Inflammatory macrophage (primary cell): Measurements from ENCODE around the gene TRPV2.
"Not testable (repeated sequence)": the region's sequence is repeated elsewhere in the genome, so short reads cannot be mapped to it uniquely, and the experiment has no call there.

Experiments used
- DNase-seq, 2 donors: peaks; one replicate each; pipeline ENCODE4 v3.0.0-alpha.2; 2020 to 2022
- total RNA-seq, 18 experiments: gene quantifications; one replicate each; lab custom pipeline; 2026; ENCODE audit warnings: mixed read lengths in 6 of 18, inconsistent platforms in 2 of 18; lab: John Stamatoyannopoulos, UW

Gene TRPV2, protein sequence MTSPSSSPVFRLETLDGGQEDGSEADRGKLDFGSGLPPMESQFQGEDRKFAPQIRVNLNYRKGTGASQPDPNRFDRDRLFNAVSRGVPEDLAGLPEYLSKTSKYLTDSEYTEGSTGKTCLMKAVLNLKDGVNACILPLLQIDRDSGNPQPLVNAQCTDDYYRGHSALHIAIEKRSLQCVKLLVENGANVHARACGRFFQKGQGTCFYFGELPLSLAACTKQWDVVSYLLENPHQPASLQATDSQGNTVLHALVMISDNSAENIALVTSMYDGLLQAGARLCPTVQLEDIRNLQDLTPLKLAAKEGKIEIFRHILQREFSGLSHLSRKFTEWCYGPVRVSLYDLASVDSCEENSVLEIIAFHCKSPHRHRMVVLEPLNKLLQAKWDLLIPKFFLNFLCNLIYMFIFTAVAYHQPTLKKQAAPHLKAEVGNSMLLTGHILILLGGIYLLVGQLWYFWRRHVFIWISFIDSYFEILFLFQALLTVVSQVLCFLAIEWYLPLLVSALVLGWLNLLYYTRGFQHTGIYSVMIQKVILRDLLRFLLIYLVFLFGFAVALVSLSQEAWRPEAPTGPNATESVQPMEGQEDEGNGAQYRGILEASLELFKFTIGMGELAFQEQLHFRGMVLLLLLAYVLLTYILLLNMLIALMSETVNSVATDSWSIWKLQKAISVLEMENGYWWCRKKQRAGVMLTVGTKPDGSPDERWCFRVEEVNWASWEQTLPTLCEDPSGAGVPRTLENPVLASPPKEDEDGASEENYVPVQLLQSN
- total RNA-seq: 283 to 967 (median 426) reads per million in 18 experiments

DNA sequence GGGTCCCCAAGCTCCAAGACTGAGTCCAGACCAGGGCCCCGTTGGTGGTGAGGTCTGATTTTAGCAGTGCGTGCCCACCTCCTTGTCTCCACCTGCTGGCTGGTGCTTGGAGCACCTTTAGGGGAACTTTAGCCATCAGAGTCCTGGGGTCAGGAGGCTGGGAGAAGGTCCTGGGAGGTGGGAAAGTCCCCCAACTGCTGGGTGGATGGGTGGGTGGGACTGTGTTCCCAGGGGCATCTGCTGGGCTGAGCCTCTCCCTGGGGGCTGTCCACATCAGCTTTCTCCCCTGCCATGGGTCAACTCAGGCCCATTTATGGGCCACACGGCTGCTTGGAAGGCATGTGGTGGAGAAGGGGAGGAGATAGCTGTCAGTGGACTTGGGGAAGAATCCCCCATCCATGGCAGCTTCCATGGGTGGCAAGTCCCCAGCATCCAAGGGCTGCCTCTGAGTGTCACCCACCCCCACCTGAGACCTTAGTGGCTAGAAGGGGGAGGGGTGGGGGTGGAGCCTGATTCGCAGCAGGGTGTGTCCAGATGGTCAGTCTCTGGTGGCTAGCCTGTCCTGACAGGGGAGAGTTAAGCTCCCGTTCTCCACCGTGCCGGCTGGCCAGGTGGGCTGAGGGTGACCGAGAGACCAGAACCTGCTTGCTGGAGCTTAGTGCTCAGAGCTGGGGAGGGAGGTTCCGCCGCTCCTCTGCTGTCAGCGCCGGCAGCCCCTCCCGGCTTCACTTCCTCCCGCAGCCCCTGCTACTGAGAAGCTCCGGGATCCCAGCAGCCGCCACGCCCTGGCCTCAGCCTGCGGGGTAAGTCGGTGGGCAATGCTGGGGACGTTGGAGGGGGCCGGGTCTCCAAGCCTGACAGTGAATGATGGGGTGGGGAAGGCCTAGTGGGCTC, at the start of gene TRPV2:
TRPV2 (plus strand) TSS at position 541 of the 894 bp plus-strand sequence. CDS start 2,098 bp downstream, outside the sequence.
- peak; percentile 32 to 54 for DNase-seq

DNA sequence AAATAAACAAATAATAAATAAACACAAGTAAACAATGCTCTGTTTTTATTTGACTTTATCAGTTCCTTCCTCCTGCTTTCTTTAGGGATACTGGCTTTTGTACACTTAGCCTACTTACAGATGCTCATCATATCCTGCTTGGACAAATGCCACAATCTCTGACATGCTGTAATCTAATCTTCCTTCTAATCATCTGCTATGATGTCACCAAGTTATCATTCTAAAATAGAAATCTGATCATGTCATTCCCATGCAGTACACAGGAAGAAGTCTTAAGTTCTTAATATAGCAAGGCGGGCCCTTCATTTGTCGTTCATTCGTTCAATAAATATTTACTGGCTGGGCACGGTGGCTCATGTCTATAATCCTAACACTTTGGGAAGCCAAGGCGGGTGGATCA, 43.6 kb upstream of the TRPV2 start:
- peak; percentile 53 to 73 for DNase-seq

DNA sequence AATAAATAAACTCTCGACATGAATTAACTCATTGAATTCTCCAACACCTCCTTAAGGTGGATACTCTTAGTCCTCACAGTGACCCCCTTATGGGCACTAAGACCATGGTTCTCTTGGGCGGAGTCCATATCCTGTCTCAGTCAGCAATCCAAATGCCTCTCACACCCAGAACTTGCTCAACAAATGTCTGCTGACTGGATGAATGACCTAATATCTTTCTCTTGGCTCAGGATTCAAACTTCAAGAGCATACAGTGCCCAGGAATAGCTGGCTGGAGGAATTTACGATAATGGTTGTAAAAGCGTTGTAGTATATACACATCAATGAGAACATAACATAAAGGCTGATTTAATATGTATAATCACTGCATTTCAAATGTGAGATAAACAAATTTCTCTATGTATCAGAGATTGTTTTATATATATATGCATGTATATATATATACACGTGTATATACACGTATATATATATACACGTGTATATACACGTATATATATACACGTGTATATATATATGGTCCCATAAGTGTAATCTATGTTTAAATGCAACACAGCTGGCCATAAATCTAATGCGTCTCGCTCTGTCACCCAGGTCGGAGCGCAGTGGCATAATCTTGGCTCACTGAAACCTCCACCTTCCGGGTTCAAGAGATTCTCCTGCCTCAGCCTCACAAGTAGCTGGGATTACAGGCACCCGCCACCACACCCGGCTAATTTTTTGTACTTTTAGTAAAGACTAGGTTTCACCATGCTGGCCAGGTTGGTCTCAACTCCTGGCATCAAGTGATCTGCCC, 41.0 kb upstream of the TRPV2 start:
- DNase-seq: peak; percentile 76 to 80

DNA sequence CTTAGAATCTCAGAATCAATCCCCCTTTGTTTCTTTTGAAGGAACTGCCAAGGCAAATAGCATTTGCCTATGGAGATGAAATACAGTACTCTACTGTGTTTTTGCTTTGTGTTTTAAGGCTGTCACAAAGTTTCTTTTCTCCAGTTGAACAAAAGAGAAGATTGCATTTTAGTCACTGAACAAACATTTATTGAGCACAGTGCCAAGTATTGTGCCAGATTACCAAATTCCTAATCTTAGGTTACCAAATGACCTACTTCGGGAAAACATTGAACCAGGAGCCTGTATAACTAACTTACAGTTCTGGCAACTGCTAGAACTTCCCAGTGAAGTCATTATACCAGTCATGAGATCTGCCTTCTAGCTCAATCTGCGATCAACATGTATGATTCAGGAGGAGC, 37.4 kb upstream of the TRPV2 start:
- DNase-seq: no peak

DNA sequence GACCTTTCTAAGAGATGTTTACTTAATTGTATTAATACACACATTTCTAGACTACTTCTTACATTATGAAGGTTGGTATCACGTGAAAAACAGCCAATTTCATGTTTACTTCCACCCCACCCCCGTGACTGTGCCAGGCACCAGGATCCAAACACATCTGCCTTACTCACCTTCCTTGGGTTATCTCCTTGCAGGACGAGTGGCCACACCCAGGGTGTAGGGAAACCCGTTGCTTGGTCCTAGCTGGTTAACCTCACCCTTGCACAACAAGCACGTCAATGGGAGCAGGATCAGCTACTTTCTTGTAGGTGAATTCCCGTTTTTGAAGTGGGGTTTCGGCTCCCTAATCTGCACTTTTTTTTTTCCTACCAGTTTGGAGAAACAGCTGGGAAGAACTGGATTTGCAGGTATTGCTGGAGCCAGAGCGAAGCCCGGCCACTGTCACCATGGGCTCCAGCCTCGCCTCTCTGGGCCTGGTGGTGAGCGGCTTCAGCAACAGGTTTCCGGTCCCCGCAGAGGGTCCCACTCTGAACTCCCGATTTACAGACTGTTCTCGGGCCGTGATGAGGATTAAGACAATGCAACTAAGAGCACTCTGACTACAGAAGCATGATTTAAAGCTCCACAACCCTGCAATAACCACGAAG, 36.6 kb upstream of the TRPV2 start:
- no peak for DNase-seq

DNA sequence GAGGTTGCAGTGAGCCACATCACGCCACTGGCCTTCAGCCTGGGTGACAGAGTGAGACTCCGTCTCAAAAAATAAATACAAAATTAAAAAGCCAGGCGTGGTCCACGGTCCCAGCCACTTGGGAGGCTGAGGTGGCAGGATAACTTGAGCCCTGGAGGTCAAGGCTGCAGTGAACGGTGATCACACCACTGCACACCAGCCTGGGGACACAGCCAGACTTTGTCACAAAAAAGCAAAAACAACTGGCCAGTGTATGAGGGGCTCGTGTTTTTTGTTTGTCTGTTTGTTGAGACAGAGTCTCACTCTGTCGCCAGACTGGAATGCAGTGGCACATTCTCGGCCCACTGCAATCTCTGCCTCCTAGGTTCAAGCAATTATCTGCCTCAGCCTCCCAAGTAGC, 35.7 kb upstream of the TRPV2 start:
- no peak for DNase-seq

DNA sequence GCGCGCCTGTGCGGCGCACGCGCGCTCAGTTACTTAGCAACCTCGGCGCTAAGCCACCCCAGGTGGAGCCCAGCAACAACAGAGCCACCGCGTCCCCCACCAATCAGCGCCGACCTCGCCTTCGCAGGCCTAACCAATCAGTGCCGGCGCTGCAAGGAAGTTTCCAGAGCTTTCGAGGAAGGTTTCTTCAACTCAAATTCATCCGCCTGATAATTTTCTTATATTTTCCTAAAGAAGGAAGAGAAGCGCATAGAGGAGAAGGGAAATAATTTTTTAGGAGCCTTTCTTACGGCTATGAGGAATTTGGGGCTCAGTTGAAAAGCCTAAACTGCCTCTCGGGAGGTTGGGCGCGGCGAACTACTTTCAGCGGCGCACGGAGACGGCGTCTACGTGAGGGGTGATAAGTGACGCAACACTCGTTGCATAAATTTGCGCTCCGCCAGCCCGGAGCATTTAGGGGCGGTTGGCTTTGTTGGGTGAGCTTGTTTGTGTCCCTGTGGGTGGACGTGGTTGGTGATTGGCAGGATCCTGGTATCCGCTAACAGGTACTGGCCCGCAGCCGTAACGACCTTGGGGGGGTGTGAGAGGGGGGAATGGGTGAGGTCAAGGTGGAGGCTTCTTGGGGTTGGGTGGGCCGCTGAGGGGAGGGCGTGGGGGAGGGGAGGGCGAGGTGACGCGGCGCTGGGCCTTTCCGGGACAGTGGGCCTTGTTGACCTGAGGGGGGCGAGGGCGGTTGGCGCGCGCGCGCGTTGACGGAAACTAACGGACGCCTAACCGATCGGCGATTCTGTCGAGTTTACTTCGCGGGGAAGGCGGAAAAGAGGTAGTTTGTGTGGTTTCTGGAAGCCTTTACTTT, 34.5 kb upstream of the TRPV2 start, which contains the start of gene UBB:
UBB (plus strand) TSS at position 452 of the 856 bp plus-strand sequence. CDS start 817 bp downstream, outside the sequence.
- DNase-seq: peak; percentile 97 to 98

DNA sequence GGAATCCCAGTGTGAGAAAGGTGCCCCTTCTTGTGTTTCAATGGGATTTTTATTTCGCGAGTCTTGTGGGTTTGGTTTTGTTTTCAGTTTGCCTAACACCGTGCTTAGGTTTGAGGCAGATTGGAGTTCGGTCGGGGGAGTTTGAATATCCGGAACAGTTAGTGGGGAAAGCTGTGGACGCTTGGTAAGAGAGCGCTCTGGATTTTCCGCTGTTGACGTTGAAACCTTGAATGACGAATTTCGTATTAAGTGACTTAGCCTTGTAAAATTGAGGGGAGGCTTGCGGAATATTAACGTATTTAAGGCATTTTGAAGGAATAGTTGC, 33.9 kb upstream of the TRPV2 start:
- DNase-seq: peak in 1 of 2 donors; percentile 28

DNA sequence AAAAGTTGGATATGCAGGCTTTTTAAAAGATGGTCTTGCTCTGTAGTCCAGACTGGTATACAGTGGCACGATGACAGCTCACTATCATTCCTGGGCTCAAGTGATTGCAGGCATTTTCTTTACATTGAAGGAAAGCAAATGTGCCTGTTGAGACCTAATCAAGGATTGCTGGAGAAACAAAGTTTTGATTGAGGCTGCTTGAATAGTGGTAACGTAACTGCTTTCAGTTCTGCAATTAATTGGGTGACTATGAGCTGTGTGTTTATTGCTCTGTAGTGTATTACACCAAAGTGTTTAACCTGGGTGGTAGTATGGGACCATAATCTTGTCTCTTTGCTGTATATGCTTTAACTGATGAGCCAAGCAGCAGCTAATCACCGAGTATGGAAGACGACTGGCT, 32.2 kb upstream of the TRPV2 start:
- DNase-seq: no peak

DNA sequence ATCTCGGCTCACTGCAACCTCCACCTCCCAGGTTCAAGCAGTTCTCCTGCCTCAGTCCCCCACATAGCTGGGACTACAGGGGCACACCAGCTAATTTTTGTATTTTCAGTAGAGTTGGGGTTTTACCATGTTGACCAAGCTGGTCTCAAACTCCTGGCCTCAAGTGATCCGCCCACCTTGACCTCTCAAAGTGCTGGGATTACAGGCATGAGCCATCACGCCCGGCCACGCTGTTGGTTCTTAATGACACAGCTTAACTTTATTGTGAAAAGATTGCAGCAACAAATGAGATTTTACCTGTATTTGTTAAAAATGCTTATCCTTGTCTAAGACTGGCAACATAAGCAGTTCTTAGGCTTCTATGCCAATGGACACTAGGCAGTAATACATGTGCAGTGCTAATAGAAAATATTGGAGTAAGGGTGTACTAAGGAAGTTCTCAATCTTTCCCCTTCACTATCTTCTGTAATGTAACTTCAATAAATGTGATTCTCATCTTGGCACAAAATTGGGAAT, 31.5 kb upstream of the TRPV2 start:
- DNase-seq: no peak

DNA sequence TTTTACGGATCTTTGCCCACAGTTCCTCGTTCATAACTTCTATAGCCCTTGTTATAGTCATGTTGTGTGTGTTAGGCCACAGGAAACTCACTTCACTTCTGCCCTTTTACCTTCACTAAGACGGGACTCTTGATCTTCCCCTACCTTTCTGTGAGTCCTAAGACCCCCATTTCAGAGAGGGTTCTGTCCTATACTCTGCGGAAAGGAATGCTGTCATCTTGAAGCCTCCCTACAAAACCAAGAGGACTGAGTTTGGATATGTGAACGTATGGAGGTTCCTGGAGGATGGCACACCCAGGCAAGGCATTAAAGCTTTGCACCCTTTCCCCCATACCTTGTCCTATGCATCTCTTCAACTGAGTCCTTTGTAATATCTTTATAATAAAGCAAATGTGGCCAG, 30.8 kb upstream of the TRPV2 start:
- DNase-seq: no peak

DNA sequence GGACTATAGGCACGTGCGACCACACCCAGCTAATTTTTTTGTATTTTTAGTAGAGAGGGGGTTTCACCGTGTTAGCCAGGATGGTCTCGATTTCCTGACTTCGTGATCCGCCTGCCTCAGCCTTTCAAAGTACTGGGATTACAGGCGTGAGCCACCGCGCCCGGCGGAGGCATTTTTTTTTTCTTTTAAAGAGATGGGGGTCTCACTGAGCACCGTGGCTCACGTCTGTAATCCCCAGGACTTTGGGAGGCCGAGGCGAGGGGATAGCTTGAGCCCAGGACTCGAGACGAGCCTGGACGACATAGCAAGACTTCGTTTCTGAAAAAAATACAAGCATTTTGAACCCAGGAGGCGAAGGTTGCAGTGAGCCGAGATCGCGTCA, 29.3 kb upstream of the TRPV2 start:
- not testable (repeated sequence) for DNase-seq

DNA sequence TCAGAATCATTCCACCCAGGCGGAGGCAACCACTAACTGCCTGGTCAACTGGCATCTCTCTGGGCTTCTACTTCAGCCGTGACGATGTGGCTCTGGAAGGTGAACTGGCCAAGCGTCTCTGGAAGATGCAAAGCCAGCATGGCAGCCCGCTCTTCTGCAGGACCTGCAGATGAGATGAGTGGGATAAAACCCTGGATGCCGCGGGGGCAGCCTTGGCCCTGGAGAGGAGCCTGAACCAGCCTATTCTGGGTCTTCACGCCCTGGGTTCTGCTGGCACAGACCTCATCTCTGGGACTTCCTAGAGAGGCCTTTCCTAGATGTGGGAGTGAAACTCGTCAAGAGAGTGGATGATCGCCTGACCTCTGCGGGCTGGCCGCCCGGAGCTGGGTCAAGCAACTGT, 23.9 kb upstream of the TRPV2 start:
- DNase-seq: no peak

DNA sequence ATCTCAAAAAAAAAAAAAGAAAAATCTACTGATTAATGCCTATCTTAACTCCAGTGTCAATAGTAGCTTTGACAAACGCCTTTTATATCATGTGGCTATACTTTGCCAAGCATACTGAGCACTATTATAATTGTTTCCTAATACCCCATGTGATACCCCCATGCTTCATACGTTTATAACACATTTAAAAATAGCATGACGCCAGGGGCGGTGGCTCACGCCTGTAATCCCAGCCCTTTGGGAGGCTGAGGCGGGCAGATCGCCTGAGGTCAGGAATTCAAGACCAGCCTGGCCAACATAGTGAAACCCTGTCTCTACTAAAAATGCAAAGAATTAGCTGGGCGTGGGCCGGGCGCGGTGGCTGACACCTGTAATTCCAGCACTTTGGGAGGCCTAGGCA, 22.9 kb upstream of the TRPV2 start:
- DNase-seq: not testable (repeated sequence)

DNA sequence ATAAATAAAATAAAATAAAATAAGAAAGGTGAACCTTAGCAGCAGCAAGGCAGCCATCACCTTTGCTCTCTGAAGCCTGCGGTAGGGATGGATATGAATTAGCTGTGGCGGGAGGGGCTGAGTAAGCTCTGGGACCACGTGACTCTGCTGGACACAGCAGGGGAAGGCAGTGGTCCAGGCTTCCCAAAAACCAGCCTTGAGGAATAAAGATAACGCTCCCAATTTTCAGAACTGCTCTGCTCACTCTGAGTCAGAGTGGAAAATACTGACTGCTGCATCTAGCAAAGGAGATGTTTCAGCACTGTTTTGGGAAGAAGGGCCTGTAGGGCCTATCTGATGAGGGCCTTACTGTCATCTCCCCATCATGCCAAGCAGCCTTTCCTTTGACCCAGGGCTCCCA, 19.5 kb upstream of the TRPV2 start:
- not testable (repeated sequence) for DNase-seq

DNA sequence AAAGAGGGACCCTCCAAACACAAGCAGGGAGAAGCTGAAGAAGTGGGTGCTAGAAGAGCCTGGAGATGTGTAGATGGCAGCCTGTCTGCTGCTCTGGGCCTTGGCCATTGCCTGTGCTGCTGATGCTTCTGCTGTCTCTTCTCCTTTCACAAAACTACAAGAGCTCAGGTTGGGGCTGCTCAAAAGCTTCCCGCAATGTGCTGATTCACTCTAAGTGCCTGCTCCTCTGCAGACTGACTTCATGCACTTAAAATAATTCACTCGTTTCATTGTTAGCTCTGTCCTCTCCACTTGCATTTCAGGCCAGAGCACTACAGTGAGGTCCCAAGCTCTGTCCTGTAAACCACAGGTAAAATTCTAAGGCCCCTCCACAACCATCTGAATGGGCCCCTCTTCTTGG, 18.7 kb upstream of the TRPV2 start:
- DNase-seq: not testable (repeated sequence)

DNA sequence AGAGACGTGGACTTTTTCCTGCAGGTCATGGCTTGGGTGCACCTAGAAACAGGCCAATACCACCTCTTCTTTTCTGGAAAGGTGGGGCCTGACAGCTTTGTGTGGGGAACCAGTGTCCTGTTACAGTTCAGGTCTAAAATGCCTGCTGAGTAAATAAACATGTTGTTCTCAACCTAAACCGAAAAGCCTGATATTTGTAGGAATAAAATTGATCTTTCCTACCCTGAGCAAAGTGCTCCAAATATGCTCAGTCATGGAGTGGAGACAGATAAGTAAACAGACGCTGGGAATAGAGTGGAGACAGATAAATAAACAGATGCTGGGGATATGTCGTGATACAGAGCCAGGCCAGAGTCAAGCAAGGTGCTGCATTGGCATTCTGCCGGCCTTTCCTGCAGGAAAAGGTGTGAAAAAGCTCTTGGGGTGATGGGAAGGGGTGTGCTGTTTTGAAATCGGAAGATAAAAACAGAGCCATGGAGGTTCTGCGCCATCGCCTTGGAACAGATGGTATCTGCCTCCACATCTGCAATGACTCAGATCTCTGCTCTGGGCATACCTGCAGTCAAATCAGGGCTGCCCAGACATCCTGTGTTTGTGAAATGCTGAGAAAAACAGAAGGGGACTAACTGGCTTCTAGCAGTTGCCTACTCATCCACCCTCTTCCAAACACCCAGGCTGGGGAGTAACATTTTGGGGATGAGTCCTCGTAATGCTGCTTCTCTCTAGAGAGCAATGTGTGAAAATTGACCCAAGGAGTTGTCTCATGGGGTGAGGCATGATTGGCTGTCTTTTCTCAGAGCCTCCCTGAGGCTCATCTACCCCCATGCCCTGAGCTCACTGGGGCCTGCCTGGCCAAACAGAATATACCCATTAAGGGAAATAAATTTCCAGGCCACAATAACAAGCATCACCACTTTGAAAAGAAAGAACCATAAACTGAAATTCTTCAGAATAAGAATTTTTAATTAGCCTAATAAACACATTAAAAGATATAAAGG, 16.8 kb upstream of the TRPV2 start:
- no peak for DNase-seq

DNA sequence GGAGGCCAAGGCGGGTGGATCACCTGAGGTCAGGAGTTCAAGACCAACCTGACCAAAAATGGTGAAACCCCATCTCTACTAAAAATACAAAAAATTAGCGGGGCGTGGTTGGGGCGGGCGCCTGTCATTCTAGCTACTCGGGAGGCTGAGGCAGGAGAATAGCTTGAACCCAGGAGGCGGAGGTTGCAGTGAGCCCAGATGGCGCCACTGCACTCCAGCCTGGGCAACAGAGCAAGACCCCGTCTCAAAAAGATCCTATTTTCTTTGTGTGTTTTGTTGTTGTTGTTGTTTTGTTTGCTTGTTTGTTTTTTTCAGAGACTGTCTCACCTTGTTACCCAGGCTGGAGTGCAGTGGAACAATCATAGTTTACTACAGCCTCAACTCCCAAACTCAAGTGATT, 11.5 kb upstream of the TRPV2 start:
- DNase-seq: not testable (repeated sequence)
